Measurements from ENCODE around the gene TAGLN.
"Not testable (repeated sequence)": the region's sequence is repeated elsewhere in the genome, so short reads cannot be mapped to it uniquely, and the experiment has no call there.

TAGLN gene

GRCh38 chr11:117194267-117194666, 4.9 kb upstream of the TAGLN start:
- DNase-seq (ENCODE audit: low read depth, low spot score) = no peak
- H3K27ac ChIP-seq = no peak overlapping the region

GRCh38 chr11:117195258-117195657, 3.9 kb upstream of the TAGLN start:
- DNase-seq (ENCODE audit: low read depth, low spot score) = no peak
- H3K27ac ChIP-seq = no peak overlapping the region

GRCh38 chr11:117195761-117196160, 3.4 kb upstream of the TAGLN start:
- no peak overlapping the region for H3K27ac ChIP-seq
- no peak for DNase-seq (ENCODE audit: low read depth, low spot score)

GRCh38 chr11:117197006-117197405, 2.2 kb upstream of the TAGLN start:
- no peak overlapping the region for H3K27ac ChIP-seq
- no peak for DNase-seq (ENCODE audit: low read depth, low spot score)

- DNase-seq (ENCODE audit: low read depth, low spot score) = no peak
- no peak overlapping the region for H3K27ac ChIP-seq
These were observed 1.4 kb upstream of the TAGLN start for GRCh38 chr11:117197516-117198456.

- no peak for DNase-seq (ENCODE audit: low read depth, low spot score)
- no peak overlapping the region for H3K27ac ChIP-seq
These were observed 557 bp upstream of the TAGLN start for GRCh38 chr11:117198613-117199012.

GRCh38 chr11:117199916-117200812, 994 bp downstream of the TAGLN start:
- no peak overlapping the region for H3K27ac ChIP-seq
- DNase-seq (ENCODE audit: low read depth, low spot score) = no peak

GRCh38 chr11:117200813-117201657, 1.9 kb downstream of the TAGLN start:
- no peak for DNase-seq (ENCODE audit: low read depth, low spot score)
- H3K27ac ChIP-seq = no peak overlapping the region

GRCh38 chr11:117201658-117202305, 2.6 kb downstream of the TAGLN start:
- DNase-seq (ENCODE audit: low read depth, low spot score) = no peak
- H3K27ac ChIP-seq = no peak overlapping the region

GRCh38 chr11:117202386-117203068, 3.4 kb downstream of the TAGLN start:
- no peak for DNase-seq (ENCODE audit: low read depth, low spot score)
- no peak overlapping the region for H3K27ac ChIP-seq

GRCh38 chr11:117203069-117203407, 3.9 kb downstream of the TAGLN start:
- no peak overlapping the region for H3K27ac ChIP-seq
- DNase-seq (ENCODE audit: low read depth, low spot score) = no peak

- no peak overlapping the region for H3K27ac ChIP-seq
- DNase-seq (ENCODE audit: low read depth, low spot score) = no peak
These were observed 5.3 kb downstream of the TAGLN start for GRCh38 chr11:117204283-117205080.

- no peak for DNase-seq (ENCODE audit: low read depth, low spot score)
- H3K27ac ChIP-seq = no peak overlapping the region
These were observed 6.1 kb downstream of the TAGLN start for GRCh38 chr11:117205211-117205818.

GRCh38 chr11:117206111-117206510, 6.9 kb downstream of the TAGLN start:
- not testable (repeated sequence) for H3K27ac ChIP-seq; DNase-seq (ENCODE audit: low read depth, low spot score)

GRCh38 chr11:117206859-117207258, 7.7 kb downstream of the TAGLN start:
- not testable (repeated sequence) for DNase-seq (ENCODE audit: low read depth, low spot score); H3K27ac ChIP-seq

GRCh38 chr11:117207481-117207880, 8.3 kb downstream of the TAGLN start:
- H3K27ac ChIP-seq; DNase-seq (ENCODE audit: low read depth, low spot score): not testable (repeated sequence)

- H3K27ac ChIP-seq = not testable (repeated sequence)
These were observed 9.5 kb downstream of the TAGLN start for GRCh38 chr11:117208710-117209109.

More at GRCh38 chr11:117208710-117209109, 9.5 kb downstream of the TAGLN start:
- DNase-seq (ENCODE audit: low read depth, low spot score) = not testable (repeated sequence)

All from epithelial cell of prostate (primary cell).